Measurements from ENCODE around the gene CERKL.

Gene CERKL

DNA sequence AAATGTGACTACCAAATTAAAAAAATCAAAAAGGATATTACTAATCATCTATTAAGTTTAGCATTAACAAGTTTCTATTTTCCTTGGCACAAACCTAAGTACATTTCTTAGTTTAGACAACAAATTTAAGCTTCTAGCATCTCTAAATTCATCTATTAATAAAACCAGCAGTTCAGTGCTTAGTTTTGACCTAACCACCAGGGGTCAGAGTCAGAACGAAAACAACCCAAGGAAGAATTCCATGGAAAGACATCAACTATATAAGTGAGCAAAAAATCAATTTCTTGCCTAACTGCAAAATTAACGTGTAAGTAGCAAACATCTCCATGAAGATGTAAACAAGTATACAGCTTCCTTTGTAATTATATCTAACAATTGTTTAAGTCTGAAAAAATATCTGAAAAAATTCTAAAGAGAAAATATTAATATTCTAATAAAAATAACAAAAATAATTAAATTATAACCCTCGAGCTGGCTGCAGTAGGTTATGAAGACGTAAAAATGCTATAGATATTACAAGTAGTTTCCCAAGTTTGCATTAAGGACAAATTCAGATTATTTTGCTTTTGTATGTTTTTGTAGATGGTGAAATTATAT is 83.7 kb downstream of the CERKL start:
- no peak for DNase-seq

DNA sequence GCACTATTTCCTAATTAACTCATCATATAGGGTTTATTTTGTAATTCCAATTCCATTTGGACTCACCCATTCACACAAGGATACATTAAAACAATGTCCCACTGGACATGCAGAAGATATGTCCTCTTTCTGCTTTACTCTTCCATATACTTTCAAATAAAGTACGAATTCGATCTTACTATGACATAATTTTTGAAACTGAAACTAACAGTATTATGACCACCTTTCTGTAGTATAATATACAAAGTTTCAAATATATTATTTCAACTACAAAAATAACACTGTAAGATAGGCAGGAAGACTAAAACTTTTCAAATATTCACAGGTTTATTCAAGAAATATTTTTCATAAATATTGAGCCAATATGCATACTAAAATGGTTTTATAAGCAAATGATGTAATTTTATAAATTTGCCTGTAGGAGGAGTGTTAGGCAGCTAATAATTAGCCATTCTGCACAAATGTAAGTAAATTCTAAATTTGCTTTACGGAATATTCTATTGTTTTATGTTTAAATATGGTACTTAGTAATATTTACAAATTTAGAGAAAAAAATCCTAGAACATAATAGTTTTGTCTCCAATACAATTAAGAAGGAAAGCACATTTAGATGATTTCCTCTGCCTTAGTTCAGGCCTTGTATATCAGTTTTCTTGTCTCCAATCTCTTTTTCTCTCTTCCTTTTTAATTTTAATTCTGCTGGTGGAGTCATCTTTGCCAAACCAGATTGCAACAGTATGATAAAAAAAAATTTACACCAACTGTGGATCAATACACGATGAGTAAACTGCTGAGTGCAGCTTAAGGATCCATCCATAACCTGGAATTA is 85.9 kb downstream of the CERKL start:
- DNase-seq, result no peak

DNA sequence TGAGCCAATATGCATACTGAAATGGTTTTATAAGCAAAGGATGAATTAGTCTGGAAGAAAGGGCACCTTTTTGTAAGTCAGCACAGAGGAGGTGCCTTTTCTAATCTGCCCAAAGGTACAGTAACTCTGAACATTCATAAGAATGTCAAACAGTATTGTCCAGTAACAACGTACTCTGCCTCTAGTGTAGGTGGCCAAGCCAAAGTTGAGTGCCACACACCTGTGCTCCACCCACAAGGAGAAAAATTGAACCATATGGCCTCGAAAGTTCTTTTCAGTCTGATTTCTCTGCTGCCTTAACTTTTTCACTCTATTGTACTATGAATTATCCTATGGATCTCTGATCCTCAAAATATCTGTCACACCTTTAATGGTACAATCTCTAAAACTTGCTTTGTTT is 86.8 kb downstream of the CERKL start:
- no peak for DNase-seq

DNA sequence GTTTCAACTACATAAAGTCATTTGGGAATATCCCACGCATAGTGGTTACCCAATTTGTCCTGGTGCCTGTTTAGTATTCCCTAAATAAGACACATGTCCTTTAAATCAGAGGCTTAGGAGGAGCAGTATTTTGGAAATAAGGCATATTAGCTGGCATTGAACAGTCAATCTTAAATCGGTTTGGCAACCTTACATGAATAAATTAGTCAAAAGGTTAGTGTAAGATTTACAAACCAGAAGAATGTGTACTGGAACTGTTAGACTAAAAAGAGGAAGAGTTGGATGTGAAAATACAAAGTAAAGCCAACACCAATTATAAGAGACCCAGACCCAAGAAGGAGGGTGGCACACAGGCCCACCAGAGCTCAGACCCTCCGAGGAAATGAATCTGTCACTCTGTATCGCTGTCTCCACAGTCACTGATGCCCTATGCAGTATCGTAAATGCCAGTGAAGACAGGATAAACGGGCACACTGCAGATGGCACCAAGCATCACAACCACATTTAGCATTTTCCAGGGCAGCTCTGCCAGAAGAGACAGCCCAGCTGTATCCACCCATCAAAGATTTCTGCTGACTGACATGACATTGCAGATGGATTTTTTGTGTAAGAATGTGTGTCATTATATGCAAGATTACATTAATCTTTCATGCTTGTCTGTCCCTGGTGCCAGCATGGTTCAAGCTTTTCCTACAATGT is 90.4 kb downstream of the CERKL start:
- no peak for DNase-seq

DNA sequence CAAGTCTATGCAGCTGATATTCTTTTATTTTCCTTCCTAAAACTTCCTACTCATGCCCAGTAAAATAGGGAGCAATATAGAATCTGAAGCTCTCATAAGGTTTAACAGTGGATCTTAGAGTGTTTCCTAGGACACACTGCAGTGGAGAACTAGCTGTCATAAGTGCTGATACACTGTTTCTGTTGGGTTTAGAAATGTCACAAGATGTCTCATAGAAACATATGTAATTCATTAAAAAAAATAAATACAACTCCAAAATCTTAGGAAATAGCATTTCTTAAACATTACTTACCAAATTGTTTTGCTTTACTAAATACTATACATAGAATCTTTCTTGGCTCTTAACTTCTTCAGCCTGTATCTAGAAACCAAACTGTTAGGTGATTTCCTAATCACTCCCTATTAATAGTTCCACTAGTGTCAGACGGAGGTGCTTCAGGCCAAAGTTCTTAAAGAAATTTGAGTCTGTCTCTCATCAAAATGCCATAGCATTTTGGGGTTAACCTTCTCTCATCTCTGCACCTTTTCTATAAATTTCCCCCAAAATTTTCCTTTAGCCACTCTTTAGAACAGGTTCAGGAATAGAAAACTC is 93.7 kb downstream of the CERKL start:
- DNase-seq, result no peak

DNA sequence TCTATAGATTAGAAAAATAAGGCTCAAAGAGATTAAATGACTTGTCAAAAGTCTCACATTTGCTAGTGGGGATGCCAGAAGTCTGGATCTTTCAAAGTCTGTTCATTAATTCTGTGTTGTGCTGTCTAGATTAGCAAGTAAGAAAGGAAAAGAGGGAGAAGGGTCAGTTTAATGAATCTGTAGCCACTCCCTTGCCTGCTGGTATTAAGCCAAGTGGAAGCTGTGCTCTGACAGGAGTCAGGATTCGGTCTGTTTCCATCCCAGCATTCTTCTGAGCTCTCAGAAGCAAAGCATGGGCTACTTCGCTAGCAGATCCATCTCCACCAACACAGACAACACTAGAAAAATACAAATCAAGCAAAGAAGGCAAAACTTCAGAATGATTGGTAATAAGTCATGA is 98.5 kb downstream of the CERKL start:
- DNase-seq, result no peak

DNA sequence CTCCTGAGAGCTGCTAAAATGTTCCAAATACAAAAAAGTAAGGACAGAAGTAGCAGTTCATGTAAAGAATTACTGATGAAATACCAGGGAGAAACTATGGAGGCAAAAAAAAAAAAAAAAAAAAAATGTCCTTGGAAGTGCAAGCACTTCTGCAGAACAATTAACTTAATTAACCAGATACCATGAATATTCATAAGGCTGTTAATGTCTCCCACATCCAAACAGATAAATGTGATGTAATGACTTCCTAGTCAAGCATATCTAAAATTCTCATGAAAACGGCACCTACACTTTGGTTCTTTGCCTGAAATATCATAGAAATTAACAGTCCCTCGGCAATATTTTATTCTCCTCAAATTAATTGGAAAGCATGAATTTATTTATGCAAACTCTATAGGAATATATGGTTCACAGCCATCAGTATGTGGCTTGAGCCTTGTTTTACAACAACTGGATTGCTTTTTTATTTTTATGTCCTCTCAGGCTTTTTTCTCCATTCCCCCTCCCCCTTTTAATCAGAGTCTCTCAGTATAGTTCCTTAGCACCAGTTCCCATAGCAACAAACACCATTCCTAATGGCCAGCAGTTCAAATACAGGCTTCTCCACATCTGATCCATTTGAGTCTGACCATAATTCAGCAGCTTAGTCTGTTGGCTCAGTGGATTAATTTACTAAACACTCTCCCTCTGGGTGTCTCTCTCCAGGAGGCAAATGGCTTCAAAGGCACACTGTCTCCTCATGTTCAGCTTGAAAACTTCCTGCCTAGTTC is 102.7 kb downstream of the CERKL start:
- no peak for DNase-seq

DNA sequence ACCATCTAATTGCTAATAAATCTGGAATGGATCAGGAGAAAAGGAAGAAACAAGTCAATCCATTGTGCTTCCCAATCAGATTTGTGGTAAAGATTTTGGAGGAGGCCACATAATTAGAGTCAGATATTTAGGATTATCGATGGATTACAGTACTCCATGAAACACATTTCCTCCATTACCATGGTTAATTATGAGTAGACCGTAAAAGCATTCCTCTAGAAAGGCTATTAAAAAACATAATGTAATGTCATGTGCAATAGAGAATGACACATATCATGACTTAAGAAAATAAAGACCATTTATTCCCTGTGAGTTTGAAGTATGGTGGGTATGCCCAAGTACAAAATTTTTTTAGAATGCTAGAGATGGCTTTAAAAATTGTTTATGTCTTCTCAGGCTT is 103.7 kb downstream of the CERKL start:
- DNase-seq, result no peak

DNA sequence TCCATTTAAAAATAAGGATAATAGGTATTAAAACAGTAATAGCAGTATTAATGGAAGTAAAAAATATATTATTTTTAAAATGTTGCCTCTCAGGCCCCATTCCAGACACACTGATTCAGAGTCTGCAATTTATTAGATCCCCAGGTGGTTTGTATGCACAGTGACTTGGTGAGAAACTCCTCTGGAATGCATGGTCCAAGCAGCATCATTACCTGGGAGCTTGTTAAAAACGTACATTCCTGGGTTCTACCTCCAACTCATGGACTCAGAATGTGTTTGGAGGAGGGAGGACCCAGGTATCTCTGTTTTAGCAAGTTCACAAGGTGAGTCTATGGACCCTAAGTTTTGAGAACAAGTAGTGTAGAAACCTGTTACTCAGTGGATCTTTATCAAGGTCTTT is 104.1 kb downstream of the CERKL start:
- no peak for DNase-seq

DNA sequence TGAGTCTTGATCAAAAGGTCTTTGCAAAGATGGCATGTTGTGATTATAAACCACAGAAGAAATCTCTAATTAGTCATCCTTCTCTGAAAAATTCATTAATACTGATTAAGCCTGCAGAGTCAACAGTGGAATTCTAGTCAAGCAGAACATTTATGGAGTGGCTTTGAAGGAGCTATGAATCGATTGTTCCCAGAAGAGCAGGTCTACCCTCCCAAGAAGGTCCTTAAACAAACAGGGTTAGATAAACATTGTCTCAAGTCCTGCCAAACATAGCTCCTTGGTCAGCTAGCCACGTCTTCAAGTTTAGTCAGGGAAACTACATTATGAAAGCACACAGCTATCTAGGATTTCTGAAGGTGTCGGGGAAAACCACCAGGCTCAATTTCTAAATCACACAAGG is 110.8 kb downstream of the CERKL start:
- DNase-seq, result no peak

DNA sequence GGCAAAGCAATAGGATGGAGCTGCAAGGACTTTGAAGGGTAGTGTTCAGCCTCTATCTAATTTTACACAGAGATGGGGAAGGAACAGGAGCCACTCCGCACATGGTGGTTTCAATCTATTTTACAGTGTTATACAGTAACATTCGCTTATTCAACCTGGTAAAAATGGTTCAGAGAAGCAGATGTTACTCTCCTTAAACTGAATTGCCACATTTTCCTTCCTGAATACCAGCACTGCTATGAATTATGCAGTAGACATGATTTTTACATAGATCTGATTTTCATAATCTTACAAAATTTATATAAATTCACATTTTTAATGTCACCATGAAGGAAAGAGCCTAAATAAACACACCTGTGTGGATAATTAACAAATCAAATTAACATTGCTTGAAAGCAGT is 114.7 kb downstream of the CERKL start:
- DNase-seq, result no peak

DNA sequence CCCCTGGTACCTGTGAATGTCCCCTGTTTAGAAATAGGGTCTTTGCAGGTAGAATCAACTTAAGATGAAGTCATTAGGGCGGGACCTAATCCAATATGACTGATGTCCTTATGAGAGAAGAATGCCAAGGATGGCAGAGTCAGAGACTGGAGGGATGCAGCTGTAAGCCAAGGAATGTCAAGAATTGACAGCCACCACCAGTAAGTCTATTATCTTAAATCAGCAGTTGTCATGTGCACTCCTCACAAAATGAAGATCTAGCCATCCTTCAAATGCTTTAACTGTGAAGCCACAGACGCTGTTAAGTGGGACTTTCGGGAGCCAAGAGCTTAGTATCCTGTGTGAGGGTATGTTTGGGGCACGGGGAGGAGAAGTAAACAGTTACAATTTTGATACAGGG is 116.5 kb downstream of the CERKL start:
- DNase-seq, result no peak

DNA sequence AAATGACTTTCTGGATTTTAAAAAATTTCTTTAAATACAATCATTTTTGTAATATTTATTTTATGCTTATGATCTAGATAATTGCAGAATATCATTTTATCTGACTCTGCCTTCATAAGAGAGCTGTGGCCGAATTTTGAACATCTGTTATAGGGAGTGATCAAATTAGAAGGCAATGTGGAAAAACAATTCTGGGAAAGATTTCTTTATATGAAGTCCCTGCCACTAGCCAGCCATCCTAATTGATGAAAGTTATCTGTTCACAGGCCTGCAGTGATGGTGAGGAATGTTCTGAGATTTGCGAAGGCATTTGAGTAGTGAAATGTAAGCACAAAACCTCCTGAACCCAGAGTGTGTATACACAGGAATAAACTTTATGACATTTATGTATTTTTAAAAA is 120.2 kb downstream of the CERKL start:
- DNase-seq, result no peak

DNA sequence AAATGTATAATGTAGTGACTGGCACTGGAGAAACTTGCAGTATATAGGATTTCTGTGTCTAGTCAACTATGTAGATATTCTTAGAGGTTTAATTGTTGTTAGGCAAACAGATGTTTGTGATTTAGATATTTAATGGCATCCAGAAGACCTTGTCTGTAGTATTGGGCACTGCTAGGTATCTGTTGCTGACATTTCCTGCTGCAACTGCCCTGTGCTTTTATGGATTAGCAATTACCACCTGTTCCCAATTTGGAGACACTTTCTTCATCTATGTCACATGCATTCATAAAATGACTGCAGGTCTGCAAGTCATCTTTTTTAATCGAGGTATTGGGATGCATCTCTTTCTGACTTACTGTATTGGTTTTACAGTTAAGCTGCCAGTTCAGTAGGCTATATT is 128.5 kb downstream of the CERKL start:
- no peak for DNase-seq

DNA sequence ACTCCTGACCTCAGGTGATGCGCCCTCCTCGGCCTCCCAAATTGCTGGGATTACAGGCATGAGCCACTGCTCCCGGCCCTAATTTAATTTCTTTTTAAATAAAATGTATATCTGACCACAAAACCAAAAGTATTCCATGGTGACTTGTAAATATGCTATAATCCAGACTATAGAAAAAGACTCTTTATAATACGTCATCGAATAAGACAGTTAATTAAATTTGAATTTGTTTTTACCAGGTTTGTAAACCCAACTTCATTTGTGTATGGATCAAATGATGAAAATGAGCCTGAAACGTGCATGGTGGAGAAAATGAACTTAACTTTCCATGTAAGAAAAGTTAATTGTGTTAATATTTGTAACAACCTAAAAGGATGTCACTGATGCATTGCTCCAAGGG is 129.8 kb downstream of the CERKL start:
- no peak for DNase-seq

DNA sequence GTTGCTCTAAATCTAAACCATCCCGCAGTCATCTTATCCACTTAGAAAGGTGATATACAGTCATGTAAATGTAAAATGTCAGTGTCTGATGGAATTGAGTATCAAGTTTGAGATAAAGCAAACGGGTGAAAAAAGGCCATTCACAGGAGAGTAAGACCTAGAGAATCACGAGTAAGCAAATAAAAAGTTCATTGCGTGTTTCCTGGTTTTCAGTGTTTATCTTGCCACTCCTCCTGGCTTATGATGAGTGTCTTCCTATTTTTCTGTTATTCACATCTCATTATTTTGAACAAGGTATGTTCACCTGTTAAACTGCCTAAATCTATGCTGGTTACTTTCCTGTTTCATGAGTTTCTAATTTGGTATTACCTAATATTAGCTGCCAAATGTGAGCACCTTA is 130.9 kb downstream of the CERKL start:
- DNase-seq, result no peak

DNA sequence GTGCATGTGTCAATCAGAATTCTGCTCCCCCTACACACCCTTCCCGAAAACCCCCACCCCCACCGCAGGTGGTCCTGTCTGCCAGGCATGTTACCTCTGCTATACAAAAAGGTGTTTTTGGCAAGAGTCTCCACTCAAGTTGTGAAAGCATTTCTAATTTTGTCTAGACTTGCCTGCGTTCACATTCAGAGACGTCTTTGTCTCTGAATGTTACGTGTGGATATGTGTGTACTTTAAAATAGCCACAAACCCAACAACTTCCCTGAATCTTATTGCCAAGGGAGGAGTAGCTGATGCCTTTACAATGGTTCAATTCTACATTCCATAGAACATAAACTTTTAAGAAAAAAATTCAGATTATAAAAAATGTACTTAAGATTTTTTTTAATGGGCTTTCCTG is 133.1 kb downstream of the CERKL start:
- DNase-seq, result no peak

DNA sequence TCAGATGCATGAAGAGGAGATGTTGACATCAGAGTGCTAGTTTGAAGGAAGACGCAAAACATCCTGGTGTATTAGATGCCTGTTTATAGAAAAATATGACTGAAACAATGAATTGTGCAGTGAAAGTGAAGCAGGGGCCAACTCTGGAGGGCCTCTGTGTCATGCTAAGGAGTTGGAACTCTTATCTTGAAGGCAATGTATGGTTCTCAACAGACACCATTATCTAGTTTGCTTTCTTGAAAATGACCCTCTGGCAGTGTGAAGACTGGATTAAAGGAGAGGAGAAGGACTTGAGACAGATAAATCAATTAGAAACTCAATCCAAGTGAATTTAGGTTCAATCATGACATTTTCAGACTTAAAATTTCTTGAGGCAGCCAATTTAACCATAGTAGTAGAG is 136.7 kb downstream of the CERKL start:
- DNase-seq, result no peak

DNA sequence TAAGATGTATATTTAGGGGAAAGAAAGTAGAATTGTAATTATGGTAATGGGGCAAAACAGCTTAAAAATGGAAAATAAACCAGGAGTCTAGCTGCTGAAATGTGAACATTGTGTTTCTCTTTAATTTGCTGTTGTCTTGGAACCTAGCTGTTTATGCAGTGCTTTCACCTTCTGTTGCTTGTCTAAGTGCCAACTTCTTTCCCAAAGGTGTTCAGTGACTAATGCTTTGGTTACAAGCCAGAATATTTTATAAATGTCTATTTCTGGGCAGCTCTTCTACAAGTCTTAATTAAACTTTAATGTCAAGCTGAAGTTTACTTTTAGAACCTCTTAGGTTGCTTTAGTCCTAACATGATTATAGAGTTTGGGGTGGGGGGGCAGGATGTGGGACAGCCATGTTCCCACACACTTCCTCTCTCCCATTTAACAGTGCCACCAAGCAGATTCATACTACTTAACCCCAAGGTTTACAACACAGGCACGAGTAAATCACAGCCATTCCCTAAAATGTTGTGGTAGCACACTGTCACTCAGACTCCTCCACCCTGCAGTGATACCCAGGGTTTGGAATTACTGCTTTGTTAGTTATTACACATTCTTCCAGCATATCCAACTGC is 139.1 kb downstream of the CERKL start:
- no peak for DNase-seq

DNA sequence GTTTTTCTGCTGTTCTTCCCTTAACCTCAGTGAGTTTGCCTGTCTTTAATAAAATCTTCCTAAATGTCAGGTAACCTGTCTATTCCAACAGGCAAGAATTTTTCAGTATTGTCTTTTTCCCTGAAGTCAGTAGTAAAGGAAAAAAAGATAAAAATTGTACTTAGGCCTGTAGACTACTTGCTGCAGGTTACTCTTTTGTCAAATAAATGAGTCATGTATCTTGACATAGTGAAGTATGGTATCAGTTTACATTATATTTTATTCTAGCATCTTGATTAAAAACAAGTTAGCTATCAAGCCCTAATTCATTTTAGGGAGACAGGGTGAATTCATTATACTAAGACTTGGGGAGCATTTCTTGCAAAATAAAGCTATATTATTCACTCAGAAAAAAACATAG is 139.9 kb downstream of the CERKL start:
- no peak for DNase-seq

DNA sequence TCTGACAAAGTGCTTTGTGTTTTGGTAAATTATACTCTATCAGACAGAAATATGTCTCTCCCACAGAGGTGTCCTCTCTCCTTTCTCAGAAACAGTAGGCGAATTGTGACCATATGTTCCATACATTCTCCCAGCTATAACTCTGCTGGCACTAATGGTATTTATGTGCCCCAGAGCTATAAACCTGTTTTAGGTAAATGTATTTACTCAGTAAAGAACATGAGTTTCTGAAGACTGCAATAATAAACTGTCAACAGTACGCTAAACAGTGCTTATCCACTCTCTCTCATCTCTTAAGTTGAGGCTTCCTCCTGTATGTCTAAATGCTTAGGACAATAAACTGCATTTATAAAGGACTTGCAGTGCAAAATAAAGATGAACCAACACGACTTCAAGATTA is 141.2 kb downstream of the CERKL start:
- no peak for DNase-seq

DNA sequence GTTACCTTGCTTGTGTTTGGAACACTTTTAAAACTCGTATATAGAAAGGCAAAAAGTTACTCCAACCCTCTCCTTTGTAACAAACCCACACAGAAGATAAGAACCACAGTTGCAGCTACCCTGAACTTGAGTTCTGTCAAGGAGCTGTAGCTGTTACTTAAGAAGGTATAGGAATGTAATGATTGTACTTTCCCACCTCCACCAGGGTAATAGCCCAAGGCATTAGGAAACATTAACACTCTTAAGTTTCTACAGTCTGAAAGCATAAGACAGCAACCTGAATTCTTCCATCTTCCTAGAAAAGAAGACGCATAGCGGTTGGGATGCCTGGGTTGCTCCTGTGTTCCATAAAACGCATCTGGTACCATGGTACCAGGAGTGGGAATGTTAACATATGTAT is 156.7 kb downstream of the CERKL start:
- no peak for DNase-seq

DNA sequence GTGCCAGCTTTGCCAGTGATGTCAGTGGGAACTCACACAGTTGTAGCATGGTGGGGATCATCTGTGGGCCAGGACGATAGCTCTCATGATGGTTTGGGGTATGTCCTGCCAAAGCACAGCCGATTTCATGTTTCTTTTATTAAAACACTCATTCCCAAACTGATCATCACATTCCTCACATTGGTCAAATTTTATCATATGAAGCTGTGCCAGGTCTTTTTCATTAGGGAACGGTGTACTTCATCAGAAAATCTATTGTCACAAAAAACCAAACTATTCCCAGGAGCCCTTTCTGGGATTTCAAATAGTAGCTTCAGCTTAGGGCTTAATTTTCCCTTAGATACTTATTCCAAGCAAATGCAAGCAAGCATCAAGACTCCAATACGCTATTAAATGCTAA is 157.7 kb downstream of the CERKL start:
- no peak for DNase-seq

All from GDM1 (cell line).